Stimulated activated CD8-positive, alpha-beta memory T cell treated with anti-CD3 and anti-CD28 coated beads, Interleukin-4, amount 100 ng/mL, for 24 hours (primary cell): Measurements from ENCODE around the gene DVL3.
"Not testable (repeated sequence)": the region's sequence is repeated elsewhere in the genome, so short reads cannot be mapped to it uniquely, and the experiment has no call there.

ENCODE experiments used
- DNase-seq: peaks from one replicate; pipeline ENCODE4 v3.0.0-alpha.2; 2020; ENCODE audit warnings: low read depth

The DVL3 gene

GRCh38 chr3:184154885-184155643 lies at the start of gene DVL3:
Gene DVL3 (plus strand): TSS chr3:184155377. CDS start chr3:184155636, 259 bp downstream.
- DNase-seq, result peak; percentile 24

GRCh38 chr3:184110316-184110725 lies 44.9 kb upstream of the DVL3 start:
- DNase-seq, result no peak

DNA sequence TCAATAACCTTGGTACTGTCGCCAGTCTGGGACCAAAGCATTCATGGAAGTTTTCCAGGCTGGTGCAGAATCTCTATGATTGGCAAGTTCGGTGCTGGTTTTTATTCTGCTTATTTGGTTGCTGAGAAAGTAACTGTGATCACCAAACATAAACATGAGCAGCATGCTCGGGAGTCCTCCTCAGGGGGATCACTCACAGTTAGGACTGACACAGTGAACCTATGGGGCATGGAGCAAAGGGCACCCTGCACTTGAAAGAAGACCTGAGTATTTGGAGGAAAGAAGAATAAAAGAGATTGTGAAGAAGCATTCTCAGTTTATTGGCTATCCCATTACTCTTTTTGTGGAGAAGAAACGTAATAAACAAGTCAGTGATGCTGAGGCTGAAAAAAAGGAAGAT lies 39.2 kb upstream of the DVL3 start:
- no peak for DNase-seq

DNA sequence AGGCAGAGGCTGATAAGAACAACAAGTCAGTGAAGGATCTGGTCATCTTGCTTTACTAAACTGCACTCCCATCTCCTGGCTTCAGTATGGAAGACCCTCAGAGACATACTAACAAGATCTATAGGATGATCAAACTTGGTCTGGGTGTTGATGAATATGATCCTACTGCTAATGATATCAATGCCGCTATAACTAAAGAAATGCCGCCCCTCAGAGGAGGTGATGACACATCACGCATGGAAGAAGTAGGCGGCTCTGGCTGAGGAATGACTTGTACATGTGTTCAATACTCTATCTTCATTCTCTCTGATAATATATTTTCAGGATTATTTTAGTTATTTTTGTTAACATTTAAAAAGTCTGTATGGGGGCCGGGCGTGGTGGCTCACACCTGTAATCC lies 37.5 kb upstream of the DVL3 start:
- no peak for DNase-seq

- not testable (repeated sequence) for DNase-seq
Measured at GRCh38 chr3:184121031-184121430, 34.1 kb upstream of the DVL3 start.

GRCh38 chr3:184126006-184126405 lies 29.2 kb upstream of the DVL3 start:
- no peak for DNase-seq

- DNase-seq, result no peak
Measured at GRCh38 chr3:184129012-184129411, 26.2 kb upstream of the DVL3 start.

- no peak for DNase-seq
Measured at GRCh38 chr3:184132945-184133344, 22.2 kb upstream of the DVL3 start.

GRCh38 chr3:184133840-184134745 lies 21.1 kb upstream of the DVL3 start:
- DNase-seq, result peak; percentile 57

GRCh38 chr3:184134746-184135148 lies 20.4 kb upstream of the DVL3 start:
- no peak for DNase-seq

GRCh38 chr3:184135149-184135910 lies 19.8 kb upstream of the DVL3 start, which contains the start of gene EIF2B5:
Gene EIF2B5 (plus strand): TSS chr3:184135358. CDS start chr3:184135386, 28 bp downstream.
- DNase-seq, result peak; percentile 78

- DNase-seq, result no peak
Measured at GRCh38 chr3:184135911-184136260, 19.3 kb upstream of the DVL3 start.

- no peak for DNase-seq
Measured at GRCh38 chr3:184140436-184140835, 14.7 kb upstream of the DVL3 start.

GRCh38 chr3:184142199-184142598 lies 13.0 kb upstream of the DVL3 start:
- DNase-seq, result no peak

GRCh38 chr3:184143327-184143726 lies 11.8 kb upstream of the DVL3 start:
- no peak for DNase-seq

GRCh38 chr3:184144505-184144904 lies 10.7 kb upstream of the DVL3 start:
- DNase-seq, result no peak

GRCh38 chr3:184145111-184145524 lies 10.1 kb upstream of the DVL3 start:
- no peak for DNase-seq

- no peak for DNase-seq
Measured at GRCh38 chr3:184145751-184146270, 9.4 kb upstream of the DVL3 start.

GRCh38 chr3:184148076-184148475 lies 7.1 kb upstream of the DVL3 start:
- no peak for DNase-seq

DNA sequence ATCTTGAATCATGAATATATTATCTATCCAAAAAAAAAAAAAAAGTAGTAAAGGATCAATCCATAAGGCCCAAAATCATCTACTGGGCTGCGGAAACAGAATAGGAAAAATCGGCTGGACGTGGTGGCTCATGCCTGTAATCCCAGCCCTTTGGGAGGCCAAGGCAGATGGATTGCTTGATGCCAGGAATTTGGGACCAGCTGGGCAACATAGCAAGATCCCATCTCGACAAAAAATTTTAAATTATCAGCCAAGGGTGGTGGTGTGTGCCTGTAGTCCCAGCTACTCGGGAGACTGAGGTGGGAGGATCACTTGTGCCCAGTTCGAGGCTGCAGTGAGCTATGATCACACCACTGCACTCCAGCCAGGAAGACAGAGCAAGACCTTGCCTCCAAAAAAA lies 6.1 kb upstream of the DVL3 start:
- no peak for DNase-seq

DNA sequence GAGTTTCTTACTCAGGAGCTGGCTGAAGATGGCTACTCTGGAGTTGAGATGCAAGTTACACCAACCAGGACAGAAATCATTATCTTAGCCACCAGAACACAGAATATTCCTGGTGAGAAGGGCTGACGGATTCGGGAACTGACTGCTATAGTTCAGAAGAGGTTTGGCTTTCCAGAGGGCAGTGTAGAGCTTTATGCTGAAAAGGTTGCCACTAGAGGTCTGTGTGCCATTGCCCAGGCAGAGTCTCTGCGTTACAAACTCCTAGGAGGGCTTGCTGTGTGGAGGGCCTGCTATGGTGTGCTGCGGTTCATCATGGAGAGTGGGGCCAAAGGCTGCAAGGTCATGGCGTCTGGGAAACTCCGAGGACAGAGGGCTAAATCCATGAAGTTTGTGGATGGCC lies 5.4 kb upstream of the DVL3 start:
- not testable (repeated sequence) for DNase-seq
